Left lung (tissue), 10 donors: ENCODE measurements around the gene NAA16. TPM values are rescaled to one million over a fixed set of nuclear protein-coding genes. Genes with fewer than 3 reads are reported as not detected.

ENCODE experiments used
- ATAC-seq: fragments of 200-7000 bp; cut with Tn5 transposase; one replicate; pipeline ENCODE4 v1.9.1; 2020; ENCODE audit warnings: moderate library complexity
- DNase-seq, 4 donors: peaks; one replicate each; pipeline ENCODE4 v3.0.0-alpha.2; 2013 to 2020
- H3K27ac ChIP-seq, 2 donors: fragments of 200-600 bp; sonication (generic) in 1 of 2; one replicate each; pipeline versions ENCODE4 v1.5.0 to v1.8.0; 2020 to 2021
- H3K27me3 ChIP-seq, 2 donors: fragments of 200-600 bp; sonication (generic) in 1 of 2; one replicate each; pipeline versions ENCODE4 v1.5.0 to v1.8.0; 2020 to 2021
- H3K36me3 ChIP-seq, 2 donors: fragments of 200-600 bp; sonication (generic) in 1 of 2; one replicate each; pipeline versions ENCODE4 v1.5.0 to v1.8.0; 2020 to 2021
- H3K4me1 ChIP-seq, 2 donors: fragments of 200-600 bp; one replicate each; pipeline ENCODE4 v1.8.0; 2021
- H3K4me3 ChIP-seq, 2 donors: fragments of 200-600 bp; sonication (generic) in 1 of 2; one replicate each; pipeline versions ENCODE4 v1.5.0 to v1.8.0; 2020 to 2021; ENCODE audit warnings: mild to moderate bottlenecking in 1 of 2
- H3K9me3 ChIP-seq, 2 donors: fragments of 200-600 bp; sonication (generic) in 1 of 2; one replicate each; pipeline versions ENCODE4 v1.5.0 to v1.8.0; 2020 to 2021
- CTCF ChIP-seq, 2 donors: fragments of 200-600 bp; sonication (generic) in 1 of 2; IDR thresholded peaks; one replicate each; pipeline versions ENCODE4 v1.5.0 to v1.8.0; 2021; ENCODE audit warnings: antibody characterized with exemption in 2 of 2
- intact Hi-C, 2 donors: fragments of 100-400 bp; cut with DNase I; formaldehyde crosslinking; loops; one replicate each; pipeline versions ENCODE4 v1.11.2 to v1.14.2; 2022
- polyA plus RNA-seq, 6 donors: library from polyadenylated mRNA; unstranded; fragments of 120-200 nt; gene quantifications; one replicate each; pipeline ENCODE4 v1.2.1, GENCODE V29; 2013; ENCODE audit not compliant: insufficient read length in 6 of 6
- total RNA-seq, 2 donors: library from RNA; stranded (reverse); fragmentation: NEBNext Ultra II Directional; extraction: Animal tissue kit (Norgen Biotek cat#: 25700); gene quantifications; one replicate each; pipeline ENCODE4 v1.2.1, GENCODE V29; 2021
- donor health status: DM: no; HTN: yes; CAD: no.
- donor health status: DM: no; HTN: no; CAD: no.

Gene NAA16
- total and polyA plus RNA-seq, 8 donors, result 17.2 to 69.4 (median 55.6) TPM

GRCh38 chr13:41311406-41312175 is 524 bp downstream of the NAA16 start:
- H3K36me3 ChIP-seq, result no peaks in the 10 kb centered on the region
- peak in 1 of 2 donors; percentile 21 for TF ChIP-seq CTCF (IDR thresholded peaks at IDR 0.05)
- H3K27ac ChIP-seq, result peak overlapping the region; percentile 96 to 97
- ATAC-seq (peak; percentile 85), DNase-seq (peak; percentile 34 to 90 (median 54))
- no peaks in the 10 kb centered on the region for H3K27me3 ChIP-seq
- H3K4me3 ChIP-seq, result peak overlapping the region; percentile 66 to 100
- intact Hi-C loops, result no loop called here
- no peaks in the 10 kb centered on the region for H3K9me3 ChIP-seq
- H3K4me1 ChIP-seq, result peaks cover 13 to 46% of the 10 kb centered on the region in 2 donors

GRCh38 chr13:41312176-41312500 is 1.1 kb downstream of the NAA16 start:
- Histone ChIP-seq H3K27me3 (no peaks in the 10 kb centered on the region), H3K4me1 (peaks cover 13 to 50% of the 10 kb centered on the region in 2 donors), H3K27ac (peak overlapping the region; percentile 96 to 97), H3K9me3 (no peaks in the 10 kb centered on the region), H3K4me3 (peak overlapping the region; percentile 66 to 100), H3K36me3 (no peaks in the 10 kb centered on the region)
- intact Hi-C loops, result no loop called here
- DNase-seq (peak in 2 of 4 donors; percentile 54 to 58), ATAC-seq (peak; percentile 30)
- no peak for TF ChIP-seq CTCF (IDR thresholded peaks at IDR 0.05)

GRCh38 chr13:41313117-41313516 is 2.0 kb downstream of the NAA16 start:
- Histone ChIP-seq H3K27me3 (no peaks in the 10 kb centered on the region), H3K27ac (no peak overlapping the region), H3K4me3 (peak overlapping the region; percentile 66 to 100), H3K4me1 (peaks cover 13 to 53% of the 10 kb centered on the region in 2 donors), H3K36me3 (no peaks in the 10 kb centered on the region), H3K9me3 (no peaks in the 10 kb centered on the region)
- TF ChIP-seq CTCF (IDR thresholded peaks at IDR 0.05), result no peak
- ATAC-seq (no peak), DNase-seq (no peak)
- intact Hi-C loops, result no loop called here

GRCh38 chr13:41313659-41314197 is 2.7 kb downstream of the NAA16 start:
- no peaks in the 10 kb centered on the region for H3K9me3 ChIP-seq
- TF ChIP-seq CTCF (IDR thresholded peaks at IDR 0.05), result no peak
- H3K36me3 ChIP-seq, result no peaks in the 10 kb centered on the region
- DNase-seq (no peak), ATAC-seq (no peak)
- H3K27ac ChIP-seq, result no peak overlapping the region
- H3K4me1 ChIP-seq, result peaks cover 19 to 58% of the 10 kb centered on the region in 2 donors
- no peaks in the 10 kb centered on the region for H3K27me3 ChIP-seq
- intact Hi-C loops, result no loop called here
- H3K4me3 ChIP-seq, result no peak overlapping the region

GRCh38 chr13:41315443-41316047 is 4.5 kb downstream of the NAA16 start:
- Histone ChIP-seq H3K27ac (no peak overlapping the region), H3K4me3 (no peak overlapping the region), H3K27me3 (no peaks in the 10 kb centered on the region), H3K9me3 (no peaks in the 10 kb centered on the region), H3K36me3 (no peaks in the 10 kb centered on the region), H3K4me1 (peaks cover 18 to 56% of the 10 kb centered on the region in 2 donors)
- intact Hi-C loops, result no loop called here
- DNase-seq, result no peak
- ATAC-seq, result no peak
- no peak for TF ChIP-seq CTCF (IDR thresholded peaks at IDR 0.05)
